GOT3 (cell line): ENCODE results near the gene NOTCH2.
"Not testable (repeated sequence)": the region's sequence is repeated elsewhere in the genome, so short reads cannot be mapped to it uniquely, and the experiment has no call there.

ENCODE experiments used
- DNase-seq: peaks from one replicate; lab custom pipeline; 2025; ENCODE audit warnings: mixed read lengths; lab: John Stamatoyannopoulos, UW

The NOTCH2 gene

DNA sequence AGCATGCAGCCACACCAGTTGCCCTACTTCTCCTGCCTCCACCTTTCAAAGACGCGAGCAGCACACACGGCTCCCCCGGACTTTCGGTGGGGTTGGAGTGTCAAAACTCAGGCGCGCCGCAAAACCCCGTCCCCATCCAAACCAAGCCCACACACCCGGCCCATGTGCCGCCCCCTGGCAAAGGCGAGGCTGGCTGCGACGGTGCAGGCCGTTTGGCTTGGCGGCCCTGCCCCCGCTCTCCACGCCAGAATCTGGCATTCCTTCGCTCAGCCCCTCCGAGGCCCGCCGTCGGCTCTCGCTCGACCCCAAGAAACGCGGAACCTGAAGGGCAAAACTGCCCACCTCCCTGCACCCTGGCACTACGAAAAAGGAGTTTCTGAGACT, 787 bp downstream of the NOTCH2 start:
- not testable (repeated sequence) for DNase-seq

DNA sequence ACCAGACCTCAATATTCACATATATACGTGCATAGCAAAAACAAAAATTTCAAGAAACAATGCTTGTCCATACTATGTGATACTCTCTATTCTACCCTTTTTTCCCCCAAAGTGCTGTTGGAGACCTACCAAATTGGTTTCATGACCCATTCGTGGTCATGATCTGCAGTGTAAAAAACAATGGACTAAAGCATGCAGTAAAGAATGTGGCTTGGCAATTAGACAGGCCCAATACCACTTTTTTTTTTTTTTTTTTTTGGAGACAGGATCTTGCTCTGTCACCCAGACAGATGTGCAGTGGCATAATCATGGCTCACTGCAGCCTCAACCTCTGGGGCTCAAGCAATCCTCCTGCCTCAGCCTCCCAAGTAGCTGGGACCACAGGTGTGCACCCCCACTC, 21.3 kb downstream of the NOTCH2 start:
- not testable (repeated sequence) for DNase-seq

DNA sequence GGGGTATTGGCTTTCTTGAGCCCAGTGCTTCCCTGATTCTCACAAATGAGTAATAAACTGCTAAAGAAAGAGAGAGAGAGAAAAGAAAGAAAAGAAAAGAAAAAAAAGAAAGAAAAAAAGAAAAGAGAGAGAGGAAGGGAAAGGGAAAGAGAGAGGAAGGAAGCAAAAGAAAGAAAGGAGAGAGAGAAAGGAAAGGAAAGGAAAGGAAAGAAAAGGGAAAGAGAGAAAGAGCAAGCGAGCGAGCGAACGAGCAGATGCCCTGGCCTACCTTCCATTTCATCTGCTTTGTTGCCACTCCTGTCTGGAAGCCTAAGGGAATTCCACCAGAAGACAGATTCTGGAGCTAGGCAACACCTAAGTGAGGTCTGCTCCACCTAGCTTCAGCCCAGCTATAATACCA, 27.7 kb downstream of the NOTCH2 start:
- not testable (repeated sequence) for DNase-seq

DNA sequence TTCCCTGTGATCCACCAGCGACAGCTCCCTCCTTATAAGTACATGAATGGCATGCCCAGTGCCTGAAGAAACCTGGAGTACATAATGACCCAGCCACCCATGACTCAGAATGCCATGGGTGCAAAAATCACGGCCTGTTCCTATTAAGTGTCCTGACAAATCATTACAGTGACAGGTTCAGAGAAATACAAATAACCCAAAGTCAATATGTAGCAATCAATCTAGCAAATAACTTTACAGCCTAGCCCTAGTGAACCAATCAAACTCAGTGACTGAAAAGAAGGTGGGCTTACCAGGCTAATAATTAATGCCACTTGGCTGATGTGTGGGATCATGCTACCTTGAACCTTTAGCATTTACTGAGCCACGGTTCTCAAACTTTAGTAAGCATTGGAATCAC, 37.2 kb downstream of the NOTCH2 start:
- DNase-seq, result not testable (repeated sequence)

DNA sequence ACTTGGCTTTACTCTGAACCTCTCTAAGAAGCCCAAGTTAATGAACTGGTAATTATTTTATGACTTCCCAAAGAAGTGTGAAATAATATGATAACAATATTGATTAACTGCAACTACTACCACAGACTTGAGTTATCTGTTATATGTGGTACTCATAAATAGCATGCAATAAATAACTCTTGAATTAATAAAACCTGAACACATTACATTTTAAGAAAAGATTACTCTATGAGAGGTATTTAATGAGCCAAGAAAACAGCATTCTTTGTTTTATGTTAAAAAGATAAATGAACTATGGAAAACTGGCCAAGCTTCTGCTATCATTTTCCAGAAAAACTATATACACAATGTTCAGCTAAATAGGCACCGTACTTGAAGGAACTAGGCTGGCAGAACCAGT, 45.7 kb downstream of the NOTCH2 start:
- not testable (repeated sequence) for DNase-seq

DNA sequence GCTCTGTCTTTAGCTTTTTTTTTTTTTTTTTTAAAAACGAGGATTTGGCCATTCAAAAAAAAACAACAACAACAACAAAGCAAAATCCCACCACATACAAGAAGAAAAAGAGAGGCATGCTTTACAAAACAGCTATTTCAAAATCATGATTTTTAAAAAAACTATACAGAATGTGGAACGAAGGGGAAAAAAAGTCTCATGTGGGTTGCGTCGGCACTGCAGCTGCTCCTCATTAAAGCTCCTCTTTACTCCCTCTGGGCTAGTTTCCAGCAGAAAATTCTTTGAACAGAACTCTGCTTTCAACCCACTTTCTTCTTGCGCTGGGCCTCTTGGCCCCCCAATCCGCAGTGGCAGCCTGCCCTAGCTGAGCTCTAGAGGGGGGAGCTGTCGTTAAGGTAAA, 54.5 kb downstream of the NOTCH2 start:
- DNase-seq, result not testable (repeated sequence)

DNA sequence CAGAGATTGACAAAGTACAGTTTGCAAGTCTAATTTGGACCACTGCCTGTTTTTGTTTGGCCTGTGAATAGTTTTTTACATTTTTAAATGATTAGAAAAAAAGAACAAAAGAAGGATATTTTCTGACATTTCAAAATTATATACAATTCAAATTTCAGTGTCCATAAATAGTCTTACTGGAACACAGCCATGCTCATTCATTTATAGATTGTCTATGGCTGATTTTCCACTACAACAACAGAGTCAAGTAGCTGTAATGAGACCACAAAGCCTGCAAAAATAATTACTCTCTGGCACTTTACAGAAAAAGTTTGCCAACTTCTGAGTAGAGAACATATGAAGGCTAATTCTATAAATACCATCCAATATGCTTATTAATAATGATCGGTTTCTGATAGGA, 61.1 kb downstream of the NOTCH2 start:
- DNase-seq, result not testable (repeated sequence)

DNA sequence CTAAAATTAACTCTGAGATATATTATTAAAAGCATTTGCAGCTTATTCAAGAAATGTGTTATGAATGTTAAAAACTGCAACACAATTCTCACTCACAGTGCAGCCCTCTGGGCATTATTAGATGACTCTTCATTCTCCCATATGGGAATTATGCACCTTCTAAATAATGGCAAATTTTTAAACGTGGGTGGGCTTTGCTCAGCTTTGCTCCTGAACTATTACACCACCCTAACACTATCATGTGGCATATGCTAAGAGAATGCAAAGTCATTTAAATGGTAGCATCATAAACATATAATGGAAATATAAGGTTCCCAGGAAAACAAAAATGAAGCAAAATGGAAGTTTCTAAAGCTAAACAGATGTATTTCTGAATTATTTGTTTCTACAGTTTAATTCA, 61.6 kb downstream of the NOTCH2 start:
- DNase-seq, result not testable (repeated sequence)

DNA sequence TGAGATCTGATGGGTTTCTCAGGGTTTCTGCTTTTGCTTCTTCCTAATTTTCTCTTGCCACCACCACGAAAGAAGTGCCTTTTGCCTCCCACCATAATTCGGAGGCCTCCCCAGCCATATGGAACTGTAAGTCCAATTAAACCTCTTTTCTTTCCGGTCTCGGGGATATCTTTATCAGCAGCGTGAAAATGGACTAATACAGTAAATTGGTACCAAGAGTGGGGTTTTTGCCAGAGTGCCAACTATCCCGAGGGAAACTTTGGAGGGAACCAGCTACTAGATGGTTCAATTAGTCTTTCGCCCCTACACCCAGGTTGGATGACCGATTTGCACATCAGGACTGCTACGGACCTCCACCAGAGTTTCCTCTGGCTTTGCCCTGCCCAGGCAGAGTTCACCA, 68.4 kb downstream of the NOTCH2 start:
- DNase-seq, result not testable (repeated sequence)

DNA sequence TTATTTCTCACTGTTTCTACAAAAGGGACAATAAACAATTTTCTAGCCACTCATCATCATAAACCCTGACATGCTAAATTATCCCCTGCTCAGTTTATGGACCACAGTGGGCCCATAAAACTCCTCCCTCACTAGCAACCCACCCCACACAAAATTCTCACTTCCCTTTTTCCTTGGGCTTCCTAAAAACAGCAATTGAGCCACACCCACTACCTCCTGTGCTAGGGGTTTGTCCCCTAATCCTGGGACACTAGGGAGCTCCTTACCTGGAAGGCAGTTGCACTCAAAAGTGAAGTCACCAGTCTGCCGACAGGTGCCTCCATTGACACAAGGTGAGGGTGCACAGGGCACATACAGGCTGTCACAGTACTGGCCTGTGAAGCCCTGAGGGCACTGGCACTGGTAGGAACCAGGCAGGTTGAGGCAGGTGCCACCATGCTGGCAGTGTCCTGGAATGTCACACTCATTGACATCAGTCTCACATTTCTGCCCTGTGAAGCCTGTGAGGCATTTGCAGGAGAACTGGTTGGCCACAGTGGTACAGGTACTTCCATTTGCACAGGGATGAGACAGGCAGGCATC, 72.6 kb downstream of the NOTCH2 start:
- not testable (repeated sequence) for DNase-seq

DNA sequence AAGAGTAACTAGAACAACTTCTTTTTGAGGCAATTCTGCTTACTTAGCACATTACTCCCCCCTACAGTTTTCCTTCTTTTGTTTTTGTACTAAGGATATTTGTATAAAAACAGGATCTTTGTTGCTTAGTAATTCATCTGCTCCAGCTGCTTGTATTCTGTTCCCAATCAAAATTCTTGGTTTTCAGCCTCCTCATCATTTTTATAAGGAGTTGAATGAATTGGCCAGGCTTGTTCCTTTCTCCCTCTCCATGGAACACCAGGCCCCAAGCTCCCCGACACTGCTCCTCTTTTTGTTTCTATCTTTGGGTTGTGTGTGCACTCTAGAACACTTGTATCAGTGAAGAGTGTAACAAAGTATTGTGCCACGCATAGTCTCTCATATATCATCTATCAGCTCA, 73.5 kb downstream of the NOTCH2 start:
- not testable (repeated sequence) for DNase-seq

DNA sequence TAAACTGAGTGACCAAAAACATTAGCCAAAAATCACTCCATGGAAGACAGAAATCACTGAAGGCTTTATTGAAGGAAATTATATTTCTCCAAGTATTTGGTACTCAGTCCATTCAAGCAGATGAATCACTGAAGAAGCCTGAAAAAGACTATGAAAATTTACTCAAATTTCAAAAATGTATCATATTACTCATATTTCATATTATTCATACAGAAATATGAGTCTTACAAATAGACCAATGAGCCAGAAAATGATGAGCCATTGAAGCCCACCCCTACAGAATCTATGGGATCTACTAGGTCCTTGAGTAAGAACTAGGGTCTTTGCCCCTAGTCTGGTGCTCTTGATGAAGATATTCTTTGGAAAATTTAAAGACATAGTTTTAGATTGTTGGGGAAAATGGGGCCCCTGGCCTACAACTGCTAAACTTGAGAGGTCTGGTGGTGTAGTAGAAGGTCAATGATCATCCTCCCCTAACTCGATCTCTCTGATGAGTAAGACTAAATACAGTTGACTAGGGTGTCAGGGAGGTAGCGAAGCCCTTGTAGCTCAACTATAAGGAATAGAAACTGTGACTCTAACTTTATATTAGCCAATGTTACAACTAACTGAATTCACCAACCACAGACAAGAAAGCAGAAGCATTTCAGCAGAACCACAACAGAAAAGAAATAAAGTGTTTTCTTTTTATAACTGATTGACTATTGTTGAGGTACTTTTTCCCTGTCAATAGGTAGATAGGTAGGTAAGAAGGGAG, 81.0 kb downstream of the NOTCH2 start:
- no peak for DNase-seq

DNA sequence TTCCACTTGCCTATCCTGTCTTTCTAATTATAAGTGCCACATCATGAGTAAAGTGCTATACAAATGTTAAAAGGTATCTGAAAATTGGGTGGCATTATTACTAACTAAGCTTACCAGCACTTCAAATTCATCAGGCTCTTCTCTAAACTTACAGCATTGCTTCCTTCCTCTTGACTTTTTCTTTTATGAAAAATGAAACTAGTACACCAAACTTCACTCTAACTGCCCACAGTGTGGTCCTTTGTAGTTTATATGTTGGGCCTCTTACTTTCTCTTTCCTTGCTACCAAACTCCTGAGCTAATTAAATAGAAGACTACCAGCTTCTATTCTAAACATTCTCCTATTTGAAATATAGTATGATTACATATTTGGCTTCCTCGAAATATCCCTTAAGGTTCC, 81.8 kb downstream of the NOTCH2 start:
- DNase-seq, result no peak

DNA sequence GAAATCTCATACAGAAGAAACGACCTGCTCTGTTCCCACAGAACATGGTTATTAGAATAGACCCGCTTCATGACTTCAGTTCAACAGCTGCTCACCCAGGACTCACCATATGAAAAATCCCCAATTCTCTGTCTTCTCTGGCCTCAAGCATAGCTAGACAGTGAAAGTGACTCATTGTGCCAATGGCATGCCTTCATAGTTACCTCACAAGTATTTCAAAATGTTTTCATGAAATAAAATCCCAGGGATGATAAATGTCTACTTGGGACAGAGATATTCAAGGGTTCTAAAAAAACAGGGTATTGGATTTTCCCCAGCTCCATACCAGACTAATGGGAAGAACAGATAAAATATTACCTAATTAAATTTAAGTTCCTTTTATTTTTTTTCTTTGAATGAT, 82.3 kb downstream of the NOTCH2 start:
- DNase-seq, result no peak

DNA sequence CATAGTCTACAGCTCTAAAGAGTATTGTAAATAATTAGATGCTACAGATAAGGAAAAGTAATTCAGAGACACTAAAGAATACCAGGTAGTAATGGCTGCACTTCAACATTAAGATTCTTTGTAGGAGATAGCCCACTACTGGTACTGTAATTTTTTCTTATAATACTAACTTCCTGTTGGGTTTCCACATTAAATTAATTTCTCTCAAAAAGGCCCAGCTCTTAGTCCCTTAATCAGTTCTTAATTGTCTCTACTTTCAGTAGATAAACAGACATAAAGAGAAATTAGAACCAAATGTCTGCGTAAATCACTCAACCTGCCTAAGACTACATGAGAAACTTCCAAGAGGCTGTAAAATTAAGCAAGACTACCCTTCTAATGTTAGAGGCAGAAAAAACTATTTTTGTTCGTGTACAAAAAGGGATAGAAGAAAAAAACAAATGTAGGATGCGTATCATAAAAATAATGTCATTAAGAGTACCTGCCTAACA, 83.4 kb downstream of the NOTCH2 start:
- no peak for DNase-seq

DNA sequence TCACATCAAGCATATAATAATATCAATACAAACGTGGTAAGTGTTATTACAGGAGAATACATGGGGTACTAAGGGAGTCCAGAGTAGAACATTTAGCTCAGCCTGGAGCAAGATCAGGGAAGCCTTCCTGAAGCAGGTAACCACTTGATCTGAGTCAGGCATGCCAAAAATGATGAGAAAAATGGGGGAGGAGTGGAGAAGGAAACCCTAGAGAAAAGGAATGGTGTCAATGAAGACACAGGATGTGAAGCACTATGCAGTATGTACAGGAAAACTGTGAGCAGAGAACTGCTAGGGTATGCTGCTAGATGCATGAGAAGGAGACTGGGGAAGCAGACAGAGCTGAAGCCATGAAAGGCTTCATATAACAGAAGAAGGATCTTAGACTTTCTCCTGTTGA, 84.7 kb downstream of the NOTCH2 start:
- no peak for DNase-seq

DNA sequence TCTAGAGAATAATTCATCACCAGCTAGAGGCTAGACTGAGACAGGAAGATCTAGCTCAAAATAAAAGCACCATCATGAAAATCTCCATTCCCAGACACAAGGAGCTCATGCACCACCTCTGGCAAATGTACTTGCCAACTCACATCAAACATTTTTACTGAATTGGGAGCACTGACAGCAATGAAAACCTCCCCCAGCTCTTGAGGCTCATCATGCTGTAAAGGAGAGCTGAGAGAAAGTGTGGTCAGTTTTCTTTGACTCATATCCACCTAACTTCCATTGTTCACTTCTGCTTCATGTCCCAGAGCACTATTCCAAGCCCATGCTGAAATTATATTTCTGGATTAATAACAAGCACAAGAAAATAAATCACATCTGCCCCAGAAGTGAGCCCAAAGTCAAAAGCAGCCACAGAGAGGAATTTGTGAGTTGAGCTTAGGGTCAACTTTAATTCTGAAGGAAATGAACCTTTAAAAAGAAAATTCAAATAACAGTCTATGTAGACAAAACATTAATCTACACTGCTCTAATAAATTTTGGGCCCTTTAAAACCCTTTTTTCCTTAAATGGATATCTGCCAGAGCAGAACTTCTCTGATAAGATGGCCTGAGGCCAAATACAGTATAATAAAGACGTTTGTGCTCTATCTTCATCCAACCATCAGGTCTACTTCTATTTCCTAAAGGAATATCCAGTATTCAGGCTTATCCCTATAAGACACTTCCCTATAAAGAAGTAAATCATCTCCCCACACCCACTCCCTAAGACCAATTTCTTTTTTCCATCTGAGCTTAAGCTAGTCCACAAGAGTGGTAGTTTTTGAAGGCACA, 87.3 kb downstream of the NOTCH2 start:
- DNase-seq, result no peak

DNA sequence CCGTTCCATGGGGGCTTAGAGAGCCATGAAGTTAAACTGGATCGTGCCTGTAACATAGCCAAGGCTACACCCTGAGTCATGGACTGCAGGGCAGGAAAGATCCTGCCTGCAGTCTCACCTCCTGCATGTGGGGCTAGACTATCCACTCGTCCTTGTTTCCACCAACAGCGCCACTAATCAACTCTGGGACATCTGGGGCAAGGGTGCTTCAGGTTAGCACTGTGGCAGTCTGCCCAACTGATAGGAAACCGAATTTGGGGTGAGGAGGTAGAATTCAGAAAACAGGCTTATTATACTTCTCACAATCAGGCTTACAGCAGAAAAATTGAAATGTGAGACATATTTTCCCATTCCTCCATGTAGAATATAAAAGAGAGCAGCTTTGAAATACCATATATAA, 88.0 kb downstream of the NOTCH2 start:
- no peak for DNase-seq

DNA sequence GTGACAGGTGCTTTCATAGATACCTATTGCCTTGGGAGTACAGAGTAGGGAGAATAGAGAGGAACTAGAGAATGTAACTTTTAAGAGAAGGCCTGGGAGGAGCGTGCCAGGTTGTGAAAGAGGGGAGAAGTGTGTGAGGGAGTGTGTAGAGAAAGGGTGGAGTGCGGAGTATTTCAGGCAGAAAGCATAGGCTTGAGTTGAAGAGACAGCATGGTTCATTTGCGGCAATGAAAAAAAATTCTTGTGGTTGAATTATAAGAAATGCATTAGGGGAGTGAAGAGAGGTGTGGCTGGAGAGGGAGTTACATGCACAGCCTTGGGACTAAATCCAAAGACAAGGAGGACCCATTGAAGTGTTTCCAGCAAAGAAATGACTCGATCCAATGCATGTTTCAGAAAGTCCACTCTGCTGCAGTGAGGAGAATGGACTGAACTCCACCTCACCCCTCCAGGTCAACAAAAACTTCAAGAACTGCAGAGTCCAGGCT, 91.4 kb downstream of the NOTCH2 start:
- DNase-seq, result no peak

DNA sequence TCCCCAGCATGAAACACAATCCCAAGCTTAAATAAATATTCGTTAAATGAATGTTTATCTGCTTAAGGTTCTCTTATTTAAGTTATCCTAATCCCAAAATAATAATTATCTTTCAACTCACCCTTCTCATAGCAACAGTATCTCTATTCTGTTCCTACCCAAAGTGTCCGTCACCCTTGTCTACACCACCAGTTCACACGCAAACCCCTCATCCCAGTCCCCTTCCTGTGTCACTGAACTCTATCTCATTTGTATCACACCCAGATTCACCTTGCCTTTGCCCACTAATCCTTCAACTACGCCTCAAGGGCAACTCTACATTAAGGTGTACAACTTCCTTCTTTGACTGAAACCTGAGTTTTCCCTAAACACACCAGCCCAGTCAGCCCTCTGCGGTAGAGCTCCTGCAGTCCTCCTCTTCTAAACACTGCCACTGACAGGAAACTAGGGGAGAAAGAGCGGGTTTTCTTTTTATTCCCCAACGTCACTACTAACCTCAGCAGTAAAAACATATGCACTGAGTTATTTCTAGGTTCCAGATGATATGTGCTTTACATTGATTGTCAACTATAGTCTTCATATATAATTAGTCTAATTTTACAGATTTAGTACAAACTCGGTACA, 92.2 kb downstream of the NOTCH2 start:
- DNase-seq, result not testable (repeated sequence)

DNA sequence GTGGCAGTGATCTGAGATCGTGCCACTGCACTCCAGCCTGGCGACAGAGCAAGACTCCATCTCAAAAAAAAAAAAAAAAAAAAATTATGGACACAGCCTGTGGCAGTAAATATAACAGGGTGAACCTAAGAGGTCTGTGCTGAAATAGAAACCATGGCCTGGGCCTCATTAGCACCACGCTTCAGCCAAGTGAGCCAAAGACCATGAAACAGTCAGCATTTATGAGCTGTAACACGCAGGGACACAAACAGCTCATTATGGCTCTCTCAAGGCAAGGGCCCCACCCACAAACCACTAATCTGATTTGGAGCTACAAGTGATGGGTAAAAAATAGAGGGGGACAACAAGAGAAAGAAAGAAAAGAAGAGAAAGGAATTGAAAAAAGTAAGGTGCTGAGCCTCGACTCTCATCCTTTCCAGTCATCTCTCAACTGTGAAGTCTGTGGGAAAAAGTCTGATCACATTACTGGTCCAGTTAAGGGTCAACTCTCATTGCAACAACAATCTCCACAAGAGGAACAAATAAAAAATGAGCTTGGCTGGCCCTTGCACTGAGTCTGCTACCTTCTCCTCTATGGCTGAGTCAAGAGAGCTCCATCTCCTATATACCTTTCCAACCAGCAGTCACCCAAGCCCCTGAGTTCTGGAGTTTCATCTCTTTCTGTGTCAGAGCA, 93.7 kb downstream of the NOTCH2 start:
- DNase-seq, result not testable (repeated sequence)

DNA sequence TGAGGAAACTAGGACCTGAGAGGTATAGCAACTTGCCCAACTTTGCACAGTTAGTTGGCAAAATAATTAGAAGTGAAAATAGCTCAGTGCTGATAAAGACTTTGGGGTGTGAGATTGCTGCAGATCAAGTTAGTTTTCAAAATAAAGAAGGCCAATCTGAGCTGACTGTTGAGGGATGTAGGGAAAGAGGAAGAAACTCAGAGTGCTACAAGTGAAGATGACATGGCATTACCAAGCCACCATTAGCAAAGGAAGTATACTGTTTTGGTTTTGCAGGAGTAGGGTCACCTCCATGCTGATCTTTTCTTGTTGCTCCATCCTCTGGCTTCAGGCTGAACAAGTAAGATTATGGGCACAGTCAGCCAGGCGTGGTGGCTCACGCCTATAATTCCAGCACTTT, 94.5 kb downstream of the NOTCH2 start:
- DNase-seq, result no peak
